C4-2B (cell line): ENCODE data around the gene CNTN5.

Experiments used
- CTCF ChIP-seq: fragments of 450-650 bp; conservative IDR thresholded peaks from 2 replicates; pipeline ENCODE4 v1.5.1; 2017; ENCODE audit warnings: mild to moderate bottlenecking
- ZFX ChIP-seq: fragments of 450-650 bp; IDR thresholded peaks from 2 replicates; pipeline ENCODE4 v1.6.1; 2017

GRCh38 chr11:100105982-100106358 is 1085.2 kb downstream of the CNTN5 start:
- TF ChIP-seq CTCF (no peak), ZFX (no peak)
